Mesothelial cell of epicardium (in vitro differentiated cells): ENCODE measurements around the gene APOL2. TPM values are rescaled to one million over a fixed set of nuclear protein-coding genes. Genes with fewer than 3 reads are reported as not detected.
"Not testable (repeated sequence)": the region's sequence is repeated elsewhere in the genome, so short reads cannot be mapped to it uniquely, and the experiment has no call there.

Experiments used
- DNase-seq, 2 experiments: peaks; one replicate each; pipeline ENCODE4 v3.0.0; 2021; ENCODE audit warnings: low spot score in 2 of 2; ENCODE audit not compliant: unreplicated experiment in 2 of 2
- H3K27ac Mint-ChIP-seq: 2 replicates; pipeline ENCODE4 v1.8.0; 2021; ENCODE audit warnings: mixed read lengths
- H3K27me3 Mint-ChIP-seq: 2 replicates; pipeline ENCODE4 v1.8.0; 2021; ENCODE audit warnings: low read depth, mixed read lengths
- H3K36me3 Mint-ChIP-seq: 2 replicates; pipeline ENCODE4 v1.8.0; 2021; ENCODE audit warnings: mixed read lengths
- H3K4me1 Mint-ChIP-seq: 2 replicates; pipeline ENCODE4 v1.8.0; 2021; ENCODE audit warnings: mixed read lengths
- H3K4me3 Mint-ChIP-seq: 2 replicates; pipeline ENCODE4 v1.8.0; 2021; ENCODE audit warnings: mild to moderate bottlenecking, moderate library complexity, mixed read lengths
- H3K9me3 Mint-ChIP-seq: 2 replicates; pipeline ENCODE4 v1.8.0; 2021; ENCODE audit warnings: mixed read lengths
- total RNA-seq: library from RNA; stranded (reverse); gene quantifications from 3 replicates; pipeline ENCODE4 v1.2.1, GENCODE V29; 2021
- TF ChIP-seq, protein P1 (sequence below): fragments of 200-600 bp; sonication (generic); IDR thresholded peaks from one replicate; pipeline ENCODE4 v1.5.0; 2021; ENCODE audit warnings: antibody characterized with exemption; ENCODE audit not compliant: unreplicated experiment

APOL2 gene
- total RNA-seq, 1 donor from 2014 or later: 55.5 TPM

DNA sequence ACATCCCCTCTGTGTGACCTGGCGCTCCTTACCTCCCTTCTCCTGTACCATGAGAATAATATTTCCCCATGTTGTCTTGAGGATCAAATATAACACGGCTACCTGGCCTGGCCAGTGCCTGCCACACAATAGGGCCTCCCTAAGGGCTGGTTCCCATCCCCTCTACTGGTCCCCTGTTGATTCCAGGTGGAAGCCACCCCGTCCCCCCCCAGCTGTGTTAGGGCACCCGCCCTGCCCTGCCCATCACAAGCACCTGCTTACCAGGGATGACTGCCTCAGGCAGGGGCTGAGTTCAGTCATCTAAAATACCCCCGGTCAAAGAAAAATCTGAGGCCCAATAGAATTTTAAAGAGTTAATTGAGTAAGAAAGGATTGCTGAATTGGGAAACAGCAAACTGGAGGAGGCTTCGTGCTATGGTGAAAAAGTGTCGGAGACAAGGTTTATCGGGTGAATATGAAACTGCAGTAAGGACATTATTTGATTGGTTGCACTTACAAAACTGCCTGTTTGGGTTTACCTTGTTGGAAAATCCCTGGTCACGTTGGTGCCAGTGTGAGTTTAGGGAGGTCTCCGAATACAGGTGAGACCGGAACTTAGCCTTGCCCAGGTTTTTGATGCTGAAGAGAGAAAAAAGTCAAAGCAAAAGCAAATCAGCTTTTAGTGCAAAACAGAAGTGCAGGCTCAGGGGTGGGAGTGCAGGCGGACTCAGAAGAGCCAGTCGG is 18.8 kb upstream of the APOL2 start:
- Mint-ChIP-seq H3K9me3 (no peaks in the 10 kb centered on the region), H3K4me3 (no peak overlapping the region), H3K27me3 (peaks cover 5% of the 10 kb centered on the region)

DNA sequence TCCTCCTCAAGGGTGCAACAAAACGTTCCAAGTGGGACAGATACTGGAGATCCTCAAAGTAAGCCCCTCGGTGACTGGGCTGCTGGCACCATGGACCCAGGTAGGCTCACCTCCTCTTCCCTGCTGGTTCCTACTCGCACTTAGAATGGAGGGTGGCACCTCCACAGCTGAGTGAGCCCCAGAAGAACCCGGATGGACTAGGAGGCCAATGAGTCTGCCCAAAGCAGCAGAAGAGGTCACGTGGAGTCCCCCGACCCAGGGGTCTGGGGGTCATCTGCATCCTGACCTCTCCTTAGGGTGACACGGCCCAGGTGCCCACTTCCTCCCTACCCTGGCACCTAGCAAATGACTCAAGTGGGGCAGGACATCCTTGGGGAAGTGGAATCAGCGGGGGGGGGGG is 18.0 kb upstream of the APOL2 start:
- H3K27ac Mint-ChIP-seq: no peak overlapping the region
- no peaks in the 10 kb centered on the region for H3K9me3 Mint-ChIP-seq
- H3K36me3 Mint-ChIP-seq: no peaks in the 10 kb centered on the region
- H3K4me3 Mint-ChIP-seq: no peak overlapping the region
- H3K27me3 Mint-ChIP-seq: peaks cover 12% of the 10 kb centered on the region
- TF ChIP-seq, protein P1, sequence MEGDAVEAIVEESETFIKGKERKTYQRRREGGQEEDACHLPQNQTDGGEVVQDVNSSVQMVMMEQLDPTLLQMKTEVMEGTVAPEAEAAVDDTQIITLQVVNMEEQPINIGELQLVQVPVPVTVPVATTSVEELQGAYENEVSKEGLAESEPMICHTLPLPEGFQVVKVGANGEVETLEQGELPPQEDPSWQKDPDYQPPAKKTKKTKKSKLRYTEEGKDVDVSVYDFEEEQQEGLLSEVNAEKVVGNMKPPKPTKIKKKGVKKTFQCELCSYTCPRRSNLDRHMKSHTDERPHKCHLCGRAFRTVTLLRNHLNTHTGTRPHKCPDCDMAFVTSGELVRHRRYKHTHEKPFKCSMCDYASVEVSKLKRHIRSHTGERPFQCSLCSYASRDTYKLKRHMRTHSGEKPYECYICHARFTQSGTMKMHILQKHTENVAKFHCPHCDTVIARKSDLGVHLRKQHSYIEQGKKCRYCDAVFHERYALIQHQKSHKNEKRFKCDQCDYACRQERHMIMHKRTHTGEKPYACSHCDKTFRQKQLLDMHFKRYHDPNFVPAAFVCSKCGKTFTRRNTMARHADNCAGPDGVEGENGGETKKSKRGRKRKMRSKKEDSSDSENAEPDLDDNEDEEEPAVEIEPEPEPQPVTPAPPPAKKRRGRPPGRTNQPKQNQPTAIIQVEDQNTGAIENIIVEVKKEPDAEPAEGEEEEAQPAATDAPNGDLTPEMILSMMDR: no peak
- peaks cover 49% of the 10 kb centered on the region for H3K4me1 Mint-ChIP-seq
- no peak for DNase-seq

More for the DNA sequence above, 18.8 kb upstream of the APOL2 start:
- Mint-ChIP-seq H3K36me3 (no peaks in the 10 kb centered on the region), H3K4me1 (peaks cover 42% of the 10 kb centered on the region), H3K27ac (peak overlapping the region; percentile 95)
- TF ChIP-seq, protein P1: no peak
- no peak for DNase-seq

DNA sequence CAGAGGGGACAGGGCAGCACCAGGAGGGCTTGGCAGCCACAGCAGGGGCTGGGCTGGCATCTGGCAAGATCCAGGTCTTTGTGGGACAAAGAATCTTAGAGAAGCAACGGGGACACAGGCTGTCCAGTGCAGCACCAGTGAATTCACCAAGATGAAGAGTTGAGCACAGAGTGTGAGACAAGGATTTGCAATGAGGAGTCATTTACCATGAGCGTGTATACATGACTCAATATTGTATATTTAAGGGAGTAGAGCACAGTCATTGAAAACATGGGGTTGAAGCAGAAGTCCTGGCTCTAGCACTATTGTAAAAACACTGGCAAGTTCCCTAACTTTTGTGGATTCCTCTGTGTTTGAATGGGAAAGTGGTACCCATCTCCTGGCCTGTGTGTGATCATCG is 17.2 kb upstream of the APOL2 start:
- Mint-ChIP-seq H3K4me1 (peaks cover 55% of the 10 kb centered on the region), H3K27ac (peak overlapping the region; percentile 3), H3K27me3 (peaks cover 12% of the 10 kb centered on the region), H3K36me3 (no peaks in the 10 kb centered on the region), H3K4me3 (no peak overlapping the region), H3K9me3 (no peaks in the 10 kb centered on the region)
- no peak for DNase-seq
- TF ChIP-seq, protein P1: no peak

DNA sequence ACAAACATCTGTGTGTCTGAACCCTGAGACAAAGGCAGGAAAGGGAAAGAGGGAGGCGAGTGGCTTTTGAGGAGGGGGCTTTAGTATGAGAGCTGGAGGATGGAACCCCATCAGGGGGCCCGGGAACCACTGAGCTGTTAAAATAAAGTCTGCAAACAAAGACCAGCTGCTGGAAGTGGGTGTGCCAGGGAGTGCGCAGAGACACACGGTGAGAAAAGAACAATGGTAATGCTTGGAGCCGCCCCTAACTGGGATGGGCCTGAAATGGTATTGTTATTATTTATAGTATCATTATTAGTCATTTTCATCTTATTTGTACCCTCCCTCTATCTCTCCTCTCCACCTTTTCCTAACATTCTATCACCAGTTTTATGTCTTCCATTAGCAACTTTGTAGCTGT is 16.2 kb upstream of the APOL2 start:
- H3K9me3 Mint-ChIP-seq, DNase-seq, H3K36me3 Mint-ChIP-seq, H3K27ac Mint-ChIP-seq, H3K4me3 Mint-ChIP-seq: not testable (repeated sequence)
- H3K4me1 Mint-ChIP-seq: peaks cover 52% of the 10 kb centered on the region
- H3K27me3 Mint-ChIP-seq: peaks cover 12% of the 10 kb centered on the region

DNA sequence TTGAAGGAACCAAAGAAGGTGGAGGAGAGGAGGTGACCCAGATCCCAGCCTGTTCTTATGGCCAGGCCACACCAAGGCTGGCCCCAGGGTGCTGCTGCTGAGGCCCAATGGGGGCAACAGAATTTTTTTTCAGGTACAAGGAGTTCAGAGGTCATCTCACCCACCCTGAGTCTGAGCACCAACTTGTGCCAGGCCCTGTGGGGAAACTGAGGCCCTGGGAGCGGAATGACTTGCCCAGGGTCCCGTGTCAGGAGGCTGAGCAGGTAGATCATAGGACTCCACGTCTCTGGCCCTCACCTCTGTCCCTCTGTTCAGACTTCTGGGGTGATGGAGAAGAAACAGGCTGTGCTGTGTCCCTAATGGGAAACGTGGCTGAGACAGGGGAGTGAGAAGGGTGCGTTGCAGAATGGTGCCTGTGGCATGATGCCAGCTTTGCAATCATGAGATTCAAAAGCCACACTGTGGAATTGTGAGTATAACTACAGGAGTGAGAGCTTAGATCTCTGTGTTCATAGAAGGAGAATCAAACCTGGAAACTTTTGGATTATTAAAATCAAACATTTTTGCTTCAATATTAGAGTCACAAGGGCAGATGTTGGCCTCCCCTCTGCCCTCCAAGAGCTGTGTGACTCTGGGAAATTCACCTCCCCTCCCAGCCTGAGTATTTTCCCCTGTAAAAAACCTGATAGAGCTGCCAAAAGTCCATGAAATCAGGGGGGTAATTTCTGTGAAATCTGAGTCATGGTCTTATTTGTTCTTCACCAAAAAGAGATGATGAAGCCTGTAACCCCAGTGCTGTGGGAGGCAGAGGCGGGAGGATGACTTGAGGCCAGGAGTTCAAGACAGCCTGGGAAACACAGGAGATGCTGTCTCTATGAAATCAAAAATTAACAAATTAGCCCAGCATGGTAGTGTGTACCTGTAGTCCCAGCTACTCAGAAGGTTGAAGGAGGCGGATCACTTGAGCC is 14.5 kb upstream of the APOL2 start:
- DNase-seq: no peak
- TF ChIP-seq, protein P1: no peak
- Mint-ChIP-seq H3K9me3 (peaks cover 10% of the 10 kb centered on the region), H3K4me3 (no peak overlapping the region), H3K27me3 (peaks cover 12% of the 10 kb centered on the region), H3K27ac (peak overlapping the region; percentile 61), H3K36me3 (peaks cover 4% of the 10 kb centered on the region), H3K4me1 (peaks cover 35% of the 10 kb centered on the region)
